GM04504 (cell line): Measurements from ENCODE around the gene CWC27.

Experiments used
- DNase-seq: peaks from one replicate; pipeline ENCODE4 v3.0.0-alpha.2; 2012; ENCODE audit warnings: low read depth

Gene CWC27

GRCh38 chr5:64978546-64978945 is 209.8 kb downstream of the CWC27 start:
- DNase-seq: no peak

GRCh38 chr5:64979531-64979930 is 210.8 kb downstream of the CWC27 start:
- DNase-seq: no peak

- no peak for DNase-seq
Measured at GRCh38 chr5:64980176-64980575, 211.4 kb downstream of the CWC27 start.

GRCh38 chr5:64987768-64988167 is 219.0 kb downstream of the CWC27 start:
- DNase-seq: no peak

GRCh38 chr5:65009207-65009606 is 240.5 kb downstream of the CWC27 start:
- no peak for DNase-seq

GRCh38 chr5:65010841-65011240 is 242.1 kb downstream of the CWC27 start:
- DNase-seq: no peak

GRCh38 chr5:65012301-65012892 is 243.7 kb downstream of the CWC27 start:
- DNase-seq: no peak

- DNase-seq: peak; percentile 16
Measured at GRCh38 chr5:65013166-65013565, 244.4 kb downstream of the CWC27 start.

- DNase-seq: no peak
Measured at GRCh38 chr5:65014769-65015168, 246.0 kb downstream of the CWC27 start.

- DNase-seq: no peak
Measured at GRCh38 chr5:65015767-65016166, 247.0 kb downstream of the CWC27 start.

GRCh38 chr5:65017636-65018035 is 248.9 kb downstream of the CWC27 start:
- no peak for DNase-seq

GRCh38 chr5:65018763-65019162 is 250.0 kb downstream of the CWC27 start:
- DNase-seq: no peak

- DNase-seq: peak; percentile 17
Measured at GRCh38 chr5:65020492-65020891, 251.8 kb downstream of the CWC27 start.

GRCh38 chr5:65021527-65022226 is 252.9 kb downstream of the CWC27 start:
- no peak for DNase-seq

GRCh38 chr5:65022932-65023331 is 254.2 kb downstream of the CWC27 start:
- no peak for DNase-seq

- DNase-seq: no peak
Measured at GRCh38 chr5:65024681-65025080, 256.0 kb downstream of the CWC27 start.

- no peak for DNase-seq
Measured at GRCh38 chr5:65026816-65027548, 258.3 kb downstream of the CWC27 start.

- no peak for DNase-seq
Measured at GRCh38 chr5:65029178-65029577, 260.4 kb downstream of the CWC27 start.

GRCh38 chr5:65030056-65030455 is 261.3 kb downstream of the CWC27 start:
- no peak for DNase-seq

- peak; percentile 84 for DNase-seq
Measured at GRCh38 chr5:65032250-65032649, 263.5 kb downstream of the CWC27 start.

GRCh38 chr5:65034029-65034812 is 265.5 kb downstream of the CWC27 start:
- DNase-seq: no peak

GRCh38 chr5:65034813-65035209 is 266.1 kb downstream of the CWC27 start:
- DNase-seq: no peak
